HL-60 (cell line): ENCODE results near the gene FTO.

Experiments used
- DNase-seq, 2 experiments: peaks; one replicate each; pipeline ENCODE4 v3.0.0-alpha.2; 2010 to 2020; ENCODE audit warnings: low read depth in 1 of 2, low spot score in 1 of 2
- H3K27ac ChIP-seq: fragments of 250-450 bp; sonication (Bioruptor Pico); replicated peaks from 2 replicates; pipeline ENCODE4 v1.5.1; 2020; ENCODE audit warnings: mild to moderate bottlenecking, moderate library complexity
- H3K27me3 ChIP-seq: fragments of 250-450 bp; sonication (Bioruptor Pico); 2 replicates; pipeline ENCODE4 v1.5.1; 2021; ENCODE audit warnings: mild to moderate bottlenecking, moderate library complexity; ENCODE audit not compliant: insufficient read depth, poor library complexity, severe bottlenecking
- H3K4me3 ChIP-seq: replicated peaks from 2 replicates; pipeline ENCODE4 v1.5.1; 2011; ENCODE audit warnings: mild to moderate bottlenecking, control low read depth, low read length; ENCODE audit not compliant: insufficient read depth
- CTCF ChIP-seq: IDR thresholded peaks from one replicate; pipeline ENCODE4 v1.5.1; 2011; ENCODE audit warnings: low read length, control low read depth, inconsistent platforms; ENCODE audit not compliant: insufficient read depth
- GABPA ChIP-seq: IDR thresholded peaks from 2 replicates; pipeline ENCODE4 v1.6.1; 2012; ENCODE audit warnings: low read depth
- POLR2AphosphoS5 ChIP-seq: IDR thresholded peaks from 2 replicates; pipeline ENCODE4 v1.6.1; 2012; ENCODE audit warnings: low read depth
- REST ChIP-seq: IDR thresholded peaks from 2 replicates; pipeline ENCODE4 v1.6.1; 2012; ENCODE audit warnings: low read depth; ENCODE audit not compliant: insufficient replicate concordance
- SPI1 ChIP-seq: IDR thresholded peaks from 2 replicates; pipeline ENCODE4 v1.6.1; 2012; ENCODE audit warnings: low read depth, mild to moderate bottlenecking, borderline replicate concordance

The FTO gene

GRCh38 chr16:53666786-53667415, 37.1 kb upstream of the FTO start:
- Histone ChIP-seq H3K4me3 (no peak overlapping the region), H3K27ac (no peak overlapping the region), H3K27me3 (no peaks in the 10 kb centered on the region)
- no peak for TF ChIP-seq SPI1
- TF ChIP-seq REST = no peak
- no peak for TF ChIP-seq POLR2AphosphoS5
- TF ChIP-seq GABPA = no peak
- TF ChIP-seq CTCF = no peak
- no peak for DNase-seq

- TF ChIP-seq POLR2AphosphoS5 = no peak
- TF ChIP-seq REST = no peak
- TF ChIP-seq SPI1 = no peak
- no peak for TF ChIP-seq CTCF
- no peak for TF ChIP-seq GABPA
- Histone ChIP-seq H3K4me3 (no peak overlapping the region), H3K27ac (no peak overlapping the region), H3K27me3 (no peaks in the 10 kb centered on the region)
- no peak for DNase-seq
These were observed 35.1 kb upstream of the FTO start for GRCh38 chr16:53668869-53669268.

GRCh38 chr16:53672461-53672860, 31.5 kb upstream of the FTO start:
- Histone ChIP-seq H3K27ac (no peak overlapping the region), H3K27me3 (no peaks in the 10 kb centered on the region), H3K4me3 (no peak overlapping the region)
- TF ChIP-seq CTCF (no peak), REST (no peak), POLR2AphosphoS5 (no peak), SPI1 (no peak), GABPA (no peak)
- DNase-seq = no peak
